HEK293 (cell line): Measurements from ENCODE around the gene KRT82.

Experiments used
- CTCF ChIA-PET: fragments of 350-600 bp; formaldehyde crosslinking; extraction: SDS; loops from one replicate; lab custom pipeline; 2021; ENCODE audit warnings: antibody characterized with exemption; lab: Yijun Ruan, JAX
- POLR2A ChIA-PET: fragments of 300-600 bp; formaldehyde crosslinking; extraction: SDS; loops from one replicate; lab custom pipeline; 2020; ENCODE audit warnings: antibody characterized with exemption, inconsistent platforms; lab: Yijun Ruan, JAX
- H3K27ac ChIP-seq: fragments of 200-500 bp; sonication (Bioruptor generic); 2 replicates; pipeline ENCODE4 v1.5.1; 2014; ENCODE audit warnings: low read depth, low read length, control low read depth, inconsistent platforms; ENCODE audit errors: extremely low read depth
- H3K36me3 ChIP-seq, 2 experiments: fragments of 200-500 bp in 1 of 2; sonication (Bioruptor generic) in 1 of 2; 1 replicate in 1 of 2; 2 replicates in 1 of 2; pipeline ENCODE4 v1.5.1; 2014 to 2017; ENCODE audit warnings: inconsistent platforms in 2 of 2, low read length in 2 of 2; ENCODE audit not compliant: control insufficient read depth in 2 of 2, insufficient read depth in 1 of 2
- H3K4me1 ChIP-seq: fragments of 200-500 bp; sonication (Bioruptor generic); 2 replicates; pipeline ENCODE4 v1.5.1; 2014; ENCODE audit warnings: mild to moderate bottlenecking, low read length, inconsistent platforms; ENCODE audit not compliant: control insufficient read depth, insufficient read depth
- H3K4me3 ChIP-seq: 2 replicates; pipeline ENCODE4 v1.5.1; 2011; ENCODE audit warnings: low read depth, mild to moderate bottlenecking, control low read depth, low read length, moderate library complexity
- H3K9me3 ChIP-seq: fragments of 200-500 bp; sonication (Bioruptor generic); 2 replicates; pipeline ENCODE4 v1.5.1; 2014; ENCODE audit warnings: low read depth, low read length, inconsistent platforms; ENCODE audit not compliant: control insufficient read depth, insufficient read depth
- KLF1 ChIP-seq: fragments of 450-650 bp; formaldehyde crosslinking; IDR thresholded peaks from 2 replicates; pipeline ENCODE4 v1.5.1; 2016; ENCODE audit warnings: missing biosample characterization, missing genetic modification characterization
- MYNN ChIP-seq: fragments of 450-650 bp; formaldehyde crosslinking; IDR thresholded peaks from 2 replicates; pipeline ENCODE4 v1.5.1; 2016; ENCODE audit warnings: missing biosample characterization, missing genetic modification characterization, borderline replicate concordance
- MZF1 ChIP-seq: fragments of 450-650 bp; formaldehyde crosslinking; IDR thresholded peaks from 2 replicates; pipeline ENCODE4 v1.5.1; 2017; ENCODE audit warnings: missing biosample characterization, missing genetic modification characterization, borderline replicate concordance
- OSR2 ChIP-seq: fragments of 450-650 bp; formaldehyde crosslinking; IDR thresholded peaks from 2 replicates; pipeline ENCODE4 v1.5.1; 2016; ENCODE audit warnings: missing biosample characterization, missing genetic modification characterization
- PRDM1 ChIP-seq: fragments of 450-650 bp; formaldehyde crosslinking; IDR thresholded peaks from 2 replicates; pipeline ENCODE4; 2016; ENCODE audit warnings: missing biosample characterization, missing genetic modification characterization
- ZFP37 ChIP-seq: fragments of 450-650 bp; formaldehyde crosslinking; IDR thresholded peaks from 2 replicates; pipeline ENCODE4 v1.5.1; 2016; ENCODE audit warnings: missing biosample characterization, missing genetic modification characterization
- ZNF133 ChIP-seq: fragments of 450-650 bp; formaldehyde crosslinking; IDR thresholded peaks from 2 replicates; pipeline ENCODE4 v1.5.1; 2016; ENCODE audit warnings: missing biosample characterization, missing genetic modification characterization
- ZNF138 ChIP-seq: fragments of 450-650 bp; formaldehyde crosslinking; IDR thresholded peaks from 2 replicates; pipeline ENCODE4 v1.5.1; 2016; ENCODE audit warnings: missing biosample characterization, missing genetic modification characterization, borderline replicate concordance
- ZNF16 ChIP-seq: fragments of 450-650 bp; formaldehyde crosslinking; IDR thresholded peaks from 2 replicates; pipeline ENCODE4 v1.5.1; 2016; ENCODE audit warnings: low read depth, missing biosample characterization, missing genetic modification characterization
- ZNF24 ChIP-seq: fragments of 450-650 bp; formaldehyde crosslinking; IDR thresholded peaks from 2 replicates; pipeline ENCODE4 v1.5.1; 2016; ENCODE audit warnings: missing biosample characterization, missing genetic modification characterization
- ZNF248 ChIP-seq: fragments of 450-650 bp; formaldehyde crosslinking; IDR thresholded peaks from 2 replicates; pipeline ENCODE4 v1.5.1; 2017; ENCODE audit warnings: missing biosample characterization, missing genetic modification characterization
- ZNF302 ChIP-seq: fragments of 450-650 bp; formaldehyde crosslinking; IDR thresholded peaks from 2 replicates; pipeline ENCODE4 v1.5.1; 2016; ENCODE audit warnings: missing biosample characterization, missing genetic modification characterization, low read depth
- ZNF548 ChIP-seq: fragments of 450-650 bp; formaldehyde crosslinking; IDR thresholded peaks from 2 replicates; pipeline ENCODE4 v1.5.1; 2016; ENCODE audit warnings: missing biosample characterization, missing genetic modification characterization
- ZNF555 ChIP-seq: fragments of 450-650 bp; formaldehyde crosslinking; conservative IDR thresholded peaks from 2 replicates; pipeline ENCODE4 v1.5.1; 2017; ENCODE audit warnings: missing biosample characterization, mild to moderate bottlenecking, missing genetic modification characterization, inconsistent platforms
- ZNF558 ChIP-seq: fragments of 450-650 bp; formaldehyde crosslinking; IDR thresholded peaks from 2 replicates; pipeline ENCODE4 v1.5.1; 2016; ENCODE audit warnings: missing biosample characterization, missing genetic modification characterization
- ZNF626 ChIP-seq: fragments of 450-650 bp; sonication (Bioruptor Pico); formaldehyde crosslinking; IDR thresholded peaks from 2 replicates; pipeline ENCODE4 v1.5.1; 2018; ENCODE audit warnings: missing biosample characterization, missing genetic modification characterization, inconsistent platforms
- ZNF777 ChIP-seq: fragments of 450-650 bp; formaldehyde crosslinking; IDR thresholded peaks from 2 replicates; pipeline ENCODE4 v1.5.1; 2017; ENCODE audit warnings: missing biosample characterization, missing genetic modification characterization, borderline replicate concordance
- ZNF843 ChIP-seq: fragments of 450-650 bp; formaldehyde crosslinking; IDR thresholded peaks from 2 replicates; pipeline ENCODE4 v1.5.1; 2016; ENCODE audit warnings: missing biosample characterization, missing genetic modification characterization
- TF ChIP-seq, protein P1 (sequence below): fragments of 450-650 bp; formaldehyde crosslinking; IDR thresholded peaks from 2 replicates; pipeline ENCODE4 v1.5.1; 2016; ENCODE audit warnings: missing biosample characterization, missing genetic modification characterization, borderline replicate concordance
- TF ChIP-seq, protein P2 (sequence below): fragments of 450-650 bp; formaldehyde crosslinking; IDR thresholded peaks from 2 replicates; pipeline ENCODE4 v1.5.1; 2016; ENCODE audit warnings: missing biosample characterization, missing genetic modification characterization, borderline replicate concordance
- TF ChIP-seq, protein P3 (sequence below): fragments of 450-650 bp; formaldehyde crosslinking; conservative IDR thresholded peaks from 2 replicates; pipeline ENCODE4 v1.5.1; 2016; ENCODE audit warnings: low read depth, missing biosample characterization, missing genetic modification characterization
- TF ChIP-seq, protein P4 (sequence below): fragments of 450-650 bp; formaldehyde crosslinking; IDR thresholded peaks from 2 replicates; pipeline ENCODE4 v1.5.1; 2017; ENCODE audit warnings: missing biosample characterization, missing genetic modification characterization

KRT82 gene

DNA sequence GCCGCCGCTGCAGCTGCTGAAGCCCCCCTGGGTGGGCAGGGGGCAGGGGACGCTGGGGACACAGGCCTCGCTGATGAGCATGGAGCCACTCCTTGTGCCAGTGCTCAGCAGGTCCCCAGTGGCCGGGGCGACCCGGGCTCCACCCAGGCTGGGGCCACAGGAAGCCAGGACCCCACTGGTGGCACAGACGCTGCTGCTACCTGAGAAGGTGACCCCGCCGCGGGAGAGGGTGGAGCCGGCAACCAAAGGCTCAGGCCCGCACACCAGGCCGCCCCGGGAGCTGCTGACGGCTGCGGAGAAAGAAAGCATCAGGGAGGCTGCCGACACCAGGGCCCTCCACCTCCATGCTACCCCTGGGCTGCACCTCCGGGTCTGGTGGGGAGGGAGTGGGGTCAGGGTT lies 28.0 kb downstream of the KRT82 start:
- TF ChIP-seq, protein P1, sequence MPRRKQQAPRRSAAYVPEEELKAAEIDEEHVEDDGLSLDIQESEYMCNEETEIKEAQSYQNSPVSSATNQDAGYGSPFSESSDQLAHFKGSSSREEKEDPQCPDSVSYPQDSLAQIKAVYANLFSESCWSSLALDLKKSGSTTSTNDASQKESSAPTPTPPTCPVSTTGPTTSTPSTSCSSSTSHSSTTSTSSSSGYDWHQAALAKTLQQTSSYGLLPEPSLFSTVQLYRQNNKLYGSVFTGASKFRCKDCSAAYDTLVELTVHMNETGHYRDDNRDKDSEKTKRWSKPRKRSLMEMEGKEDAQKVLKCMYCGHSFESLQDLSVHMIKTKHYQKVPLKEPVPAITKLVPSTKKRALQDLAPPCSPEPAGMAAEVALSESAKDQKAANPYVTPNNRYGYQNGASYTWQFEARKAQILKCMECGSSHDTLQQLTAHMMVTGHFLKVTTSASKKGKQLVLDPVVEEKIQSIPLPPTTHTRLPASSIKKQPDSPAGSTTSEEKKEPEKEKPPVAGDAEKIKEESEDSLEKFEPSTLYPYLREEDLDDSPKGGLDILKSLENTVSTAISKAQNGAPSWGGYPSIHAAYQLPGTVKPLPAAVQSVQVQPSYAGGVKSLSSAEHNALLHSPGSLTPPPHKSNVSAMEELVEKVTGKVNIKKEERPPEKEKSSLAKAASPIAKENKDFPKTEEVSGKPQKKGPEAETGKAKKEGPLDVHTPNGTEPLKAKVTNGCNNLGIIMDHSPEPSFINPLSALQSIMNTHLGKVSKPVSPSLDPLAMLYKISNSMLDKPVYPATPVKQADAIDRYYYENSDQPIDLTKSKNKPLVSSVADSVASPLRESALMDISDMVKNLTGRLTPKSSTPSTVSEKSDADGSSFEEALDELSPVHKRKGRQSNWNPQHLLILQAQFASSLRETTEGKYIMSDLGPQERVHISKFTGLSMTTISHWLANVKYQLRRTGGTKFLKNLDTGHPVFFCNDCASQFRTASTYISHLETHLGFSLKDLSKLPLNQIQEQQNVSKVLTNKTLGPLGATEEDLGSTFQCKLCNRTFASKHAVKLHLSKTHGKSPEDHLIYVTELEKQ (tag by site-specific recombination) = no peak
- TF ChIP-seq, protein P2, sequence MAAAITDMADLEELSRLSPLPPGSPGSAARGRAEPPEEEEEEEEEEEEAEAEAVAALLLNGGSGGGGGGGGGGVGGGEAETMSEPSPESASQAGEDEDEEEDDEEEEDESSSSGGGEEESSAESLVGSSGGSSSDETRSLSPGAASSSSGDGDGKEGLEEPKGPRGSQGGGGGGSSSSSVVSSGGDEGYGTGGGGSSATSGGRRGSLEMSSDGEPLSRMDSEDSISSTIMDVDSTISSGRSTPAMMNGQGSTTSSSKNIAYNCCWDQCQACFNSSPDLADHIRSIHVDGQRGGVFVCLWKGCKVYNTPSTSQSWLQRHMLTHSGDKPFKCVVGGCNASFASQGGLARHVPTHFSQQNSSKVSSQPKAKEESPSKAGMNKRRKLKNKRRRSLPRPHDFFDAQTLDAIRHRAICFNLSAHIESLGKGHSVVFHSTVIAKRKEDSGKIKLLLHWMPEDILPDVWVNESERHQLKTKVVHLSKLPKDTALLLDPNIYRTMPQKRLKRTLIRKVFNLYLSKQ (tag by site-specific recombination) = no peak
- TF ChIP-seq ZNF16 (tag by site-specific recombination) (no peak), KLF1 (no peak), MYNN (tag by site-specific recombination) (no peak), ZNF558 (tag by site-specific recombination) (no peak), ZFP37 (tag by site-specific recombination) (no peak), OSR2 (tag by site-specific recombination) (no peak), ZNF843 (no peak), ZNF626 (tag by site-specific recombination) (no peak), ZNF302 (tag by site-specific recombination) (no peak), PRDM1 (tag by site-specific recombination) (no peak), ZNF133 (tag by site-specific recombination) (no peak), ZNF138 (tag by site-specific recombination) (no peak), ZNF555 (tag by site-specific recombination) (no peak)
- TF ChIP-seq, protein P3, sequence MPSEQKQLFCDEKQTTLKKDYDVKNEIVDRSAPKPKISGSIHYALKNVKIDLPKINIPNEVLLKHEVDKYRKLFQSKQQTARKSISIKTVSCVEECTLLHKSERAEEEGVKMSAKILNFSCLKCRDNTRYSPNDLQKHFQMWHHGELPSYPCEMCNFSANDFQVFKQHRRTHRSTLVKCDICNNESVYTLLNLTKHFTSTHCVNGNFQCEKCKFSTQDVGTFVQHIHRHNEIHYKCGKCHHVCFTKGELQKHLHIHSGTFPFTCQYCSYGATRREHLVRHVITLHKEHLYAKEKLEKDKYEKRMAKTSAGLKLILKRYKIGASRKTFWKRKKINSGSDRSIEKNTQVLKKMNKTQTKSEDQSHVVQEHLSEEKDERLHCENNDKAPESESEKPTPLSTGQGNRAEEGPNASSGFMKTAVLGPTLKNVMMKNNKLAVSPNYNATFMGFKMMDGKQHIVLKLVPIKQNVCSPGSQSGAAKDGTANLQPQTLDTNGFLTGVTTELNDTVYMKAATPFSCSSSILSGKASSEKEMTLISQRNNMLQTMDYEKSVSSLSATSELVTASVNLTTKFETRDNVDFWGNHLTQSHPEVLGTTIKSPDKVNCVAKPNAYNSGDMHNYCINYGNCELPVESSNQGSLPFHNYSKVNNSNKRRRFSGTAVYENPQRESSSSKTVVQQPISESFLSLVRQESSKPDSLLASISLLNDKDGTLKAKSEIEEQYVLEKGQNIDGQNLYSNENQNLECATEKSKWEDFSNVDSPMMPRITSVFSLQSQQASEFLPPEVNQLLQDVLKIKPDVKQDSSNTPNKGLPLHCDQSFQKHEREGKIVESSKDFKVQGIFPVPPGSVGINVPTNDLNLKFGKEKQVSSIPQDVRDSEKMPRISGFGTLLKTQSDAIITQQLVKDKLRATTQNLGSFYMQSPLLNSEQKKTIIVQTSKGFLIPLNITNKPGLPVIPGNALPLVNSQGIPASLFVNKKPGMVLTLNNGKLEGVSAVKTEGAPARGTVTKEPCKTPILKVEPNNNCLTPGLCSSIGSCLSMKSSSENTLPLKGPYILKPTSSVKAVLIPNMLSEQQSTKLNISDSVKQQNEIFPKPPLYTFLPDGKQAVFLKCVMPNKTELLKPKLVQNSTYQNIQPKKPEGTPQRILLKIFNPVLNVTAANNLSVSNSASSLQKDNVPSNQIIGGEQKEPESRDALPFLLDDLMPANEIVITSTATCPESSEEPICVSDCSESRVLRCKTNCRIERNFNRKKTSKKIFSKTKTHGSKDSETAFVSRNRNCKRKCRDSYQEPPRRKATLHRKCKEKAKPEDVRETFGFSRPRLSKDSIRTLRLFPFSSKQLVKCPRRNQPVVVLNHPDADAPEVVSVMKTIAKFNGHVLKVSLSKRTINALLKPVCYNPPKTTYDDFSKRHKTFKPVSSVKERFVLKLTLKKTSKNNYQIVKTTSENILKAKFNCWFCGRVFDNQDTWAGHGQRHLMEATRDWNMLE (tag by site-specific recombination) = no peak
- POLR2A ChIA-PET = no interaction called here
- Histone ChIP-seq H3K4me1 (no peaks in the 10 kb centered on the region), H3K9me3 (no peaks in the 10 kb centered on the region), H3K4me3 (no peak overlapping the region), H3K27ac (no peak overlapping the region), H3K36me3 (no peaks in the 10 kb centered on the region)
- CTCF ChIA-PET = interaction anchor here (0.7 to 2.1 kb wide), 7 partner anchors 13 to 502 kb away, joined by 3 to 14 read pairs (median 3); no protein-coding TSS in a partner anchor

DNA sequence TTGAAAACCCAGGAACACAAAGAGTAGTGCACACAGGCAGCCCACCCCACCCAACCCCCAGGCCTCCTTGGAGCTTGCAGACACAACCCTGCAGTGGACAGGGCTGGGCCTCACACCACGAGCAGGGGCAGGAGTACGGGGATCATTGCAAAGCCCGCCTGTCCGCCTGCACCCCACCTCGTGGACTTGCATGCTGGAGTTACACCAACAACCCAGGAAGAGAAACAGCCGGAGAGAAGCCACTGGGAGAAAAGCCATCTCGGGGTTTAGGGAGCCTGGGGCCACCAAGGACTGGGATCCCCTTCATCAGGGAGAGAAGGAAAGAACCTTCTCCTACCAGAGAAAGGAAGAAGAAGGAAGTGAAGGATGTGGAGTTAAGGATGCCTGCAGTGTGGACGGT lies 28.9 kb downstream of the KRT82 start:
- Histone ChIP-seq H3K27ac (no peak overlapping the region), H3K4me1 (no peaks in the 10 kb centered on the region), H3K9me3 (no peaks in the 10 kb centered on the region), H3K36me3 (no peaks in the 10 kb centered on the region), H3K4me3 (no peak overlapping the region)
- CTCF ChIA-PET = interaction anchor here (0.7 to 2.1 kb wide), 4 partner anchors 19 to 580 kb away, joined by 3 to 14 read pairs (median 4); no protein-coding TSS in a partner anchor
- POLR2A ChIA-PET = no interaction called here
- TF ChIP-seq ZNF24 (tag by site-specific recombination) = no peak
- no peak for TF ChIP-seq KLF1
- TF ChIP-seq ZNF548 = no peak
- no peak for TF ChIP-seq ZNF777 (tag by site-specific recombination)
- TF ChIP-seq, protein P4, sequence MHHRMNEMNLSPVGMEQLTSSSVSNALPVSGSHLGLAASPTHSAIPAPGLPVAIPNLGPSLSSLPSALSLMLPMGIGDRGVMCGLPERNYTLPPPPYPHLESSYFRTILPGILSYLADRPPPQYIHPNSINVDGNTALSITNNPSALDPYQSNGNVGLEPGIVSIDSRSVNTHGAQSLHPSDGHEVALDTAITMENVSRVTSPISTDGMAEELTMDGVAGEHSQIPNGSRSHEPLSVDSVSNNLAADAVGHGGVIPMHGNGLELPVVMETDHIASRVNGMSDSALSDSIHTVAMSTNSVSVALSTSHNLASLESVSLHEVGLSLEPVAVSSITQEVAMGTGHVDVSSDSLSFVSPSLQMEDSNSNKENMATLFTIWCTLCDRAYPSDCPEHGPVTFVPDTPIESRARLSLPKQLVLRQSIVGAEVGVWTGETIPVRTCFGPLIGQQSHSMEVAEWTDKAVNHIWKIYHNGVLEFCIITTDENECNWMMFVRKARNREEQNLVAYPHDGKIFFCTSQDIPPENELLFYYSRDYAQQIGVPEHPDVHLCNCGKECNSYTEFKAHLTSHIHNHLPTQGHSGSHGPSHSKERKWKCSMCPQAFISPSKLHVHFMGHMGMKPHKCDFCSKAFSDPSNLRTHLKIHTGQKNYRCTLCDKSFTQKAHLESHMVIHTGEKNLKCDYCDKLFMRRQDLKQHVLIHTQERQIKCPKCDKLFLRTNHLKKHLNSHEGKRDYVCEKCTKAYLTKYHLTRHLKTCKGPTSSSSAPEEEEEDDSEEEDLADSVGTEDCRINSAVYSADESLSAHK (tag by site-specific recombination) = no peak
- no peak for TF ChIP-seq ZNF133 (tag by site-specific recombination)
- no peak for TF ChIP-seq ZNF248 (tag by site-specific recombination)
- TF ChIP-seq MZF1 = no peak
